IMR-90 (cell line): ENCODE results near the gene PACSIN3. TPM values are rescaled to one million over a fixed set of nuclear protein-coding genes. Genes with fewer than 3 reads are reported as not detected.

ENCODE experiments used
- ATAC-seq: fragments of 200-7000 bp; cut with Tn5 transposase; 2 replicates; pipeline ENCODE4 v1.9.1; 2020; ENCODE audit warnings: low read depth, mild to moderate bottlenecking, moderate library complexity
- BruUV-seq: library from RNA; stranded (reverse); fragments of 400-500 nt; replicated peaks from 2 replicates; lab custom pipeline; 2021; lab: Mats Ljungman, UMichigan
- CTCF ChIA-PET: fragments of 300-600 bp; formaldehyde crosslinking; extraction: SDS; loops from one replicate; lab custom pipeline; 2021; ENCODE audit warnings: antibody characterized with exemption; lab: Yijun Ruan, JAX
- POLR2A ChIA-PET: fragments of 300-600 bp; sonication (Branson Sonifier 250); formaldehyde crosslinking; loops from one replicate; lab custom pipeline; 2022; ENCODE audit warnings: antibody characterized with exemption; ENCODE audit not compliant: unreplicated experiment; lab: Charles Lee
- DNase-seq: peaks from one replicate; pipeline ENCODE4 v3.0.0; 2013
- H2AFZ ChIP-seq: replicated peaks from 2 replicates; pipeline ENCODE3; 2013; ENCODE audit warnings: low read length, mild to moderate bottlenecking; ENCODE audit not compliant: poor library complexity
- H2AK5ac ChIP-seq: 2 replicates; pipeline ENCODE4 v1.6.1; 2013; ENCODE audit warnings: low read depth, low read length, inconsistent platforms
- H2AK9ac ChIP-seq: replicated peaks from 2 replicates; pipeline ENCODE3; 2013; ENCODE audit warnings: mild to moderate bottlenecking, low read depth, low read length, moderate library complexity; ENCODE audit not compliant: poor library complexity
- H2BK120ac ChIP-seq: 2 replicates; pipeline ENCODE4 v1.6.1; 2013; ENCODE audit warnings: low read depth, low read length, inconsistent platforms
- H2BK15ac ChIP-seq: 3 replicates; pipeline ENCODE4 v1.6.1; 2013; ENCODE audit warnings: low read depth, low read length, inconsistent platforms
- H2BK20ac ChIP-seq: 2 replicates; pipeline ENCODE4 v1.6.1; 2013; ENCODE audit warnings: low read depth, mild to moderate bottlenecking, inconsistent platforms, low read length, moderate library complexity
- H2BK5ac ChIP-seq: 2 replicates; pipeline ENCODE4 v1.6.1; 2013; ENCODE audit warnings: mild to moderate bottlenecking, low read depth, low read length, inconsistent platforms; ENCODE audit not compliant: poor library complexity, severe bottlenecking
- H3K14ac ChIP-seq: replicated peaks from 2 replicates; pipeline ENCODE4 v1.6.1; 2013; ENCODE audit warnings: low read depth, low read length, inconsistent platforms
- H3K18ac ChIP-seq: 2 replicates; pipeline ENCODE4 v1.6.1; 2013; ENCODE audit warnings: low read depth, low read length, control low read depth
- H3K23ac ChIP-seq: 2 replicates; pipeline ENCODE4 v1.6.1; 2013; ENCODE audit warnings: low read depth, low read length, inconsistent platforms
- H3K27ac ChIP-seq: 2 replicates; pipeline ENCODE4 v1.5.1; 2013; ENCODE audit warnings: mild to moderate bottlenecking, control low read depth, low read length; ENCODE audit not compliant: insufficient read depth
- H3K27me3 ChIP-seq: 2 replicates; pipeline ENCODE4 v1.6.1; 2013; ENCODE audit warnings: low read length; ENCODE audit not compliant: control insufficient read depth, insufficient read depth
- H3K36me3 ChIP-seq: 2 replicates; pipeline ENCODE4 v1.6.1; 2013; ENCODE audit warnings: low read length, mixed read lengths; ENCODE audit not compliant: control insufficient read depth, insufficient read depth
- H3K4ac ChIP-seq: 2 replicates; pipeline ENCODE4 v1.6.1; 2013; ENCODE audit warnings: low read depth, low read length, inconsistent platforms
- H3K4me1 ChIP-seq: 2 replicates; pipeline ENCODE4 v1.6.1; 2013; ENCODE audit warnings: low read length, mixed read lengths; ENCODE audit not compliant: control insufficient read depth, insufficient read depth
- H3K4me2 ChIP-seq: 2 replicates; pipeline ENCODE4 v1.6.1; 2013; ENCODE audit warnings: low read depth, mild to moderate bottlenecking, control low read depth, low read length, moderate library complexity
- H3K4me3 ChIP-seq: 2 replicates; pipeline ENCODE4 v1.5.1; 2013; ENCODE audit warnings: low read depth, mild to moderate bottlenecking, control low read depth, low read length, moderate library complexity; ENCODE audit not compliant: insufficient read depth
- H3K56ac ChIP-seq: 2 replicates; pipeline ENCODE4 v1.6.1; 2013; ENCODE audit warnings: low read length, inconsistent platforms; ENCODE audit not compliant: insufficient read depth; ENCODE audit errors: extremely low read depth
- H3K79me1 ChIP-seq, 2 experiments: 2 replicates each; pipeline ENCODE4 v1.6.1; 2013; ENCODE audit warnings: low read length in 2 of 2, inconsistent platforms in 1 of 2, low read depth in 1 of 2
- H3K9ac ChIP-seq: 2 replicates; pipeline ENCODE4 v1.6.1; 2013; ENCODE audit warnings: low read depth, low read length, control low read depth
- H3K9me1 ChIP-seq: 2 replicates; pipeline ENCODE4 v1.6.1; 2013; ENCODE audit warnings: low read length, inconsistent platforms; ENCODE audit not compliant: insufficient read depth
- H3K9me3 ChIP-seq: 2 replicates; pipeline ENCODE4 v1.6.1; 2013; ENCODE audit warnings: low read length; ENCODE audit not compliant: control insufficient read depth, insufficient read depth
- H4K20me1 ChIP-seq: 2 replicates; pipeline ENCODE4 v1.6.1; 2013; ENCODE audit warnings: low read length, inconsistent platforms; ENCODE audit not compliant: insufficient read depth
- H4K5ac ChIP-seq: 2 replicates; pipeline ENCODE4 v1.6.1; 2013; ENCODE audit warnings: mild to moderate bottlenecking, low read depth, low read length, control low read depth
- H4K8ac ChIP-seq, 2 experiments: 2 replicates each; pipeline ENCODE4 v1.6.1; 2013; ENCODE audit warnings: low read depth in 2 of 2, low read length in 2 of 2, control low read depth in 1 of 2, inconsistent platforms in 1 of 2
- H4K91ac ChIP-seq: 2 replicates; pipeline ENCODE4 v1.6.1; 2013; ENCODE audit warnings: low read depth, low read length, inconsistent platforms; ENCODE audit not compliant: insufficient read depth
- ELK1 ChIP-seq: fragments of 150-350 bp; IDR thresholded peaks from 2 replicates; pipeline ENCODE4 v1.6.1; 2016; ENCODE audit warnings: low read depth, mild to moderate bottlenecking, low read length, moderate library complexity, borderline replicate concordance
- RCOR1 ChIP-seq: IDR thresholded peaks from 2 replicates; pipeline ENCODE4 v1.6.1; 2012; ENCODE audit warnings: mild to moderate bottlenecking, low read length, improper control_type of control experiment; ENCODE audit not compliant: insufficient replicate concordance
- WGBS, 2 experiments: methylation state at CpG; one replicate each; pipeline versions ENCODE4 v1.1.5 to v1.1.7; 2013; ENCODE audit warnings: missing lambda C conversion rate in 2 of 2; ENCODE audit not compliant: insufficient read length in 1 of 2; ENCODE audit errors: extremely low coverage in 2 of 2; 5-methylcytosine and 5-hydroxymethylcytosine counted together
- dilution Hi-C: fragments of 300-500 bp; cut with HindIII; formaldehyde crosslinking; loops from one replicate; pipeline ENCODE4 v1.14.3; 2018; ENCODE audit warnings: low sequenced_read_pairs; ENCODE audit not compliant: unreplicated experiment
- in situ Hi-C: fragments of 300-500 bp; cut with MboI; formaldehyde crosslinking; loops from 3 replicates; pipeline ENCODE4 v1.14.3; 2019; ENCODE audit warnings: low sequenced_read_pairs, inconsistent platforms, mixed read lengths
- intact Hi-C: fragments of 100-400 bp; cut with micrococcal nuclease; formaldehyde crosslinking; loops from 2 replicates; pipeline ENCODE4 v1.10.0; 2022
- polyA plus RNA-seq, 3 experiments: library from polyadenylated mRNA; depleted of rRNA; stranded (reverse); fragments of >200 nt; gene quantifications; 2 replicates each; pipeline ENCODE4 v1.2.3, GENCODE V29; 2012; ENCODE audit warnings: low replicate concordance in 1 of 3
- total RNA-seq: library from RNA; depleted of rRNA; stranded (reverse); fragments of >200 nt; gene quantifications from 2 replicates; pipeline ENCODE4 v1.2.3, GENCODE V29; 2012

The PACSIN3 gene
- total and polyA plus RNA-seq, 2 of the 4 experiments (the other 2 are of a cell fraction) = 19.2 to 21.1 TPM

DNA sequence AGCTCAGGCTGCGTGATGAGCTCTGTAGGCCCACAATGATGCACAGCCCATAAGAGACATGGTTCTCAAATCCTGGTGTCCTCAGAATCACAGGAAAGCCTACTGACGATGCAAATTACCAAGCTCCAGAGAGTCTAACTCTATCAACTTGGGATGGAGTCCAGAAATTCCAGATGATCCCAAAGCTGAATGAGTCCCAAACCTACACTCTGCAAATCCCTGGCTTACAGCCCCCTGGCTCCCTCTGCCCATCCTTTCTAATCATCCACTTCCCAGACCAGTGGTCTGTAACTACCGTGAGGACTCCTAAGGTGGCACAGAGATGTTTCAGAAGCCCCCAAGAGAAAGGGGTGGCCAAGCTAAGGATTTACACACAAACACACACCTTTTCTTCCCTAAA is 23.0 kb downstream of the PACSIN3 start:
- ATAC-seq (no peak), DNase-seq (no peak)
- no peak overlapping the region for H3K27ac ChIP-seq
- no peak overlapping the region for H3K18ac ChIP-seq
- no peak overlapping the region for H4K8ac ChIP-seq
- intact Hi-C loops (no loop called here), in situ Hi-C loops (no loop called here), dilution Hi-C loops (no loop called here)
- H3K4me3 ChIP-seq = no peak overlapping the region
- H3K4ac ChIP-seq = no peak overlapping the region
- H4K20me1 ChIP-seq = peaks cover 37% of the 10 kb centered on the region
- H3K36me3 ChIP-seq = peaks cover 41% of the 10 kb centered on the region
- no TSS peak for BruUV-seq
- peaks cover 0 to 43% of the 10 kb centered on the region in 2 experiments; a peak in 3 of 4 replicates for H3K79me1 ChIP-seq
- CTCF ChIA-PET = interaction anchor here (0.6 to 0.8 kb wide), 2 partner anchors 59 to 96 kb away, joined by 3 to 7 read pairs; no protein-coding TSS in a partner anchor
- no peak overlapping the region for H2AK9ac ChIP-seq
- H2BK15ac ChIP-seq = no peak overlapping the region
- TF ChIP-seq RCOR1 (no peak), ELK1 (no peak)
- no peak overlapping the region for H4K91ac ChIP-seq
- no peak overlapping the region for H3K14ac ChIP-seq
- no peak overlapping the region for H2BK120ac ChIP-seq
- no peak overlapping the region for H3K4me2 ChIP-seq
- no peaks in the 10 kb centered on the region for H3K27me3 ChIP-seq
- POLR2A ChIA-PET = interaction anchor here (0.6 to 1.1 kb wide), 2 partner anchors 9 to 244 kb away, joined by 3 to 6 read pairs; no protein-coding TSS in a partner anchor
- H3K23ac ChIP-seq = no peak overlapping the region
- no peak overlapping the region for H3K56ac ChIP-seq
- no peak overlapping the region for H2AK5ac ChIP-seq
- H2AFZ ChIP-seq = no peak overlapping the region
- H3K4me1 ChIP-seq = no peaks in the 10 kb centered on the region
- WGBS, 2 experiments = no CpG with 5 or more reads among the region's 3 CpGs
- H3K9me1 ChIP-seq = no peaks in the 10 kb centered on the region
- no peak overlapping the region for H4K5ac ChIP-seq
- no peak overlapping the region for H3K9ac ChIP-seq
- H2BK5ac ChIP-seq = no peak overlapping the region
- no peaks in the 10 kb centered on the region for H3K9me3 ChIP-seq
- H2BK20ac ChIP-seq = no peak overlapping the region
